Measurements from ENCODE around the gene SMURF1. TPM values are rescaled to one million over a fixed set of nuclear protein-coding genes. Genes with fewer than 3 reads are reported as not detected.
"Not testable (repeated sequence)": the region's sequence is repeated elsewhere in the genome, so short reads cannot be mapped to it uniquely, and the experiment has no call there.

The SMURF1 gene
- total RNA-seq, 8 experiments from 2014 or later, result 11.1 to 24.6 (median 17.2) TPM

DNA sequence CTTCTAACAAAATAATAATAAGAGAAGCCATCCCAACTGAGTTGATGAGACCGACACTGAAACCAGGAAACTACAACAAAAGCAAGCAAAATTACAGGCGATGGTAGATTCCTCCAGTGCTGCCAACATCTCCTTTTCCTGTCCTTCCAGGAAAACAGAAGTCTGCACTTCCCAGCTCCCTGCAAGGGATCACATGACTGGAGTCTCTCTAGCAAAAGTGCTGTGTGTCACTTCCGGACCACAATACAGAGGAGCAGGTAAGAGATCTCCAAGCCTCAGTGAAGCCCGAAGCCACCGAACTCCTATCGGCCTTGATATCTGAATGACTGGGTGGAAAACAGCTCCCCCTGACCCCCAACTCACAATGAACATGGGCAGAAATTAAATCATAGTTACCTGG, 63.2 kb downstream of the SMURF1 start:
- H3K4me1 ChIP-seq (replicated peaks in 1 of 2), result no peaks in the 10 kb centered on the region
- no peak for ATAC-seq (replicated peaks in 6 of 8)
- no peak overlapping the region for H3K4me3 ChIP-seq
- 80 to 100% (median 89%) methylated on average over 1 to 4 of the region's 6 CpGs; no CpG with 5 or more reads in 4 of the 10 experiments for WGBS, 10 experiments
- in situ Hi-C loops (cut with MboI; ENCODE audit: low pct_unique_long_range_greater_than_20kb in 2 of 9, low sequenced_read_pairs in 9 of 9, unreplicated experiment in 9 of 9), result no loop called here
- no peak overlapping the region for H3K27ac ChIP-seq

DNA sequence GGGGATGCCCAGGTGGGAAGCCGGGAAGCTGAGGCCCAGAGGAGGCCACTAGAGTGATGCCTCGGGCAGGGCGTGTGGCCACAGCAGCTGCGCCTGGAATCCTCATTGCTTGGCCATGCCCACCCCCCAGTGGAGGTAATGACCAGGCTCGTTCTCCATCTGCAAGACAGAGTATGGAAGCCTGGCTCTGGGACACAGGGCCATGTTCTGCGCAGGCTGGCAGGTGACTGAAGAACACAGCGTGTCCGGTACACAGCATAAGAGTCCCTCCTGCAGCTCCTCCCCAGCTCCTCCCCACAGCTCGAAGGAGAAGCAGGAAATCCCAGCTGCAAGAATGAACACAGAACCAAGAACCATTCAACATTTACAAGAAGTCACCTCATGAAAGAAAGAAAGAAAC, 64.8 kb downstream of the SMURF1 start:
- in situ Hi-C loops (cut with MboI; ENCODE audit: low pct_unique_long_range_greater_than_20kb in 2 of 9, low sequenced_read_pairs in 9 of 9, unreplicated experiment in 9 of 9), result no loop called here
- 0 to 100% (median 78%) methylated on average over 1 to 6 of the region's 9 CpGs; no CpG with 5 or more reads in 3 of the 10 experiments for WGBS, 10 experiments
- Histone ChIP-seq H3K4me3 (no peak overlapping the region), H3K27ac (no peak overlapping the region), H3K4me1 (replicated peaks in 1 of 2) (no peaks in the 10 kb centered on the region)
- peak in 4 of 8 experiments; percentile 19 to 60 (median 34) for ATAC-seq (replicated peaks in 6 of 8)

DNA sequence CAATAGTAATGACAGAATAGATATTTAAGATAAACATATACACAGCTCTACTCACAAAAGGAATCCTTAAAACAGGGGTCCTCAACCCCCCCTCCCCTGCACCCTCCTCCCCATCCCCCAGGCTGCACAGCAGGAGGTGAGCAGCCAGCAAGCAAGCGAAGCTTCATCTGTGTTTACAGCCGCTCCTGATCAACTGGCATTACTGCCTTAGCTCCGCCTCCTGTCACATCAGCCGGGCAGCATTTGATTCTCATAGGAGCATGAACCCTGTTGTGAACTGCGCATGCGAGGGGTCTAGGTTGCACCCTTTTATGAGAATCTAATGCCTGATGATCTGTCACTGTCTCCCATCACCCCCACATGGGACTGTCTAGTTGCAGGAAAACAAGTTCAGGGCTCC, 65.5 kb downstream of the SMURF1 start:
- in situ Hi-C loops (cut with MboI; ENCODE audit: low pct_unique_long_range_greater_than_20kb in 2 of 9, low sequenced_read_pairs in 9 of 9, unreplicated experiment in 9 of 9), result no loop called here
- H3K4me3 ChIP-seq, result no peak overlapping the region
- ATAC-seq (replicated peaks in 6 of 8), result no peak
- H3K27ac ChIP-seq, result no peak overlapping the region
- 80 to 93% (median 93%) methylated on average over 1 to 3 of the region's 6 CpGs; no CpG with 5 or more reads in 7 of the 10 experiments for WGBS, 10 experiments
- no peaks in the 10 kb centered on the region for H3K4me1 ChIP-seq (replicated peaks in 1 of 2)

DNA sequence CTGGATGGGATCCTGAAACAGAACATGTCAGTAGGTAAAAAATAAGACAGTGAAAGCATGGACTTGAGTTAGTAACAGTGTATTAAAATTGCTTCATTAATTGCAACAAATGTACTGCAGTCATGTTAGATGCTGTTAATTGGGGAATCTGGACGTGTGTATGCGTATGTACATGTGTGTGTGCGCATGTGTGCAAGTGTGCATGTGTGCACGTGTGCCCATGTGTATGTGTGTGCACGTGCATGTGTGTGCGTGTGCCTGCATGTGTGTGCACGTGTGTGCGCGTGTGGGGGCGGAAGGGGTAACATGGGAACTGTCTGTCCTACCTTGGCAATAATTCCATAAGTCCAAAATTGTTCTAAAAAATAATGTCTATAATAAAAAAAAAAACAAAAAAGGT, 67.3 kb downstream of the SMURF1 start:
- H3K4me1 ChIP-seq (replicated peaks in 1 of 2), result no peaks in the 10 kb centered on the region
- WGBS, 10 experiments, result 81 to 100% (median 94%) methylated on average over 2 to 10 of the region's 10 CpGs; no CpG with 5 or more reads in 1 of the 10 experiments
- no peak overlapping the region for H3K27ac ChIP-seq
- no peak overlapping the region for H3K4me3 ChIP-seq
- in situ Hi-C loops (cut with MboI; ENCODE audit: low pct_unique_long_range_greater_than_20kb in 2 of 9, low sequenced_read_pairs in 9 of 9, unreplicated experiment in 9 of 9), result no loop called here
- ATAC-seq (replicated peaks in 6 of 8), result no peak

DNA sequence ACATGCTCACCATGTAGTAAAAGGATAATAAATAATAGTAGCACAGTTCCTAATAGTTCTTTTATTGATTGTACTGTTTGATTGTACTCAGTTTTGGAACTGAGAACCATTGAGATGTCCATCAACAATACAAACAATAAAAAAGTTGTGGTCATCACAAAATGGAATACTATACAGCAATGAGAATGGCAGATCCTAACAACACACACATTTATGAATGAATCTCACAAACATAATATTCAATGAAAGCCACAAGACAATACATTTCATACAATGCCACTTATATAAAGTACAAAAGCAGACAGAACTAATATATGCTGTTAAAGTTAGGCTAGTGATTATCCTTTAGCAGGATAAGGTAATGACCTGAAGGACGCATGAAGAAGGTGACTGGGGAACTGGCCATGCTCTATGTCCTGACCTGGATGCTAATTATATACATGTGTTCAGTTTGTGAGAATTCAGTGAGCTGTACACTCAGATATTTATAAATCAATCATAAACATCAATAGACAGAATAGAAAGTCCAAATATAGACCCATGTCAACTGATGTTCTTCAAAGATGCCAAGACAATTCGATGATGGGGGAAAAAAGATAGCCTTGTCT, 70.0 kb downstream of the SMURF1 start:
- in situ Hi-C loops (cut with MboI; ENCODE audit: low pct_unique_long_range_greater_than_20kb in 2 of 9, low sequenced_read_pairs in 9 of 9, unreplicated experiment in 9 of 9), result no loop called here
- H3K27ac ChIP-seq, result no peak overlapping the region
- no peaks in the 10 kb centered on the region for H3K4me1 ChIP-seq (replicated peaks in 1 of 2)
- WGBS, 10 experiments, result 83 to 100% (median 100%) methylated on average over 1 to 2 of the region's 2 CpGs
- H3K4me3 ChIP-seq, result no peak overlapping the region
- no peak for ATAC-seq (replicated peaks in 6 of 8)

DNA sequence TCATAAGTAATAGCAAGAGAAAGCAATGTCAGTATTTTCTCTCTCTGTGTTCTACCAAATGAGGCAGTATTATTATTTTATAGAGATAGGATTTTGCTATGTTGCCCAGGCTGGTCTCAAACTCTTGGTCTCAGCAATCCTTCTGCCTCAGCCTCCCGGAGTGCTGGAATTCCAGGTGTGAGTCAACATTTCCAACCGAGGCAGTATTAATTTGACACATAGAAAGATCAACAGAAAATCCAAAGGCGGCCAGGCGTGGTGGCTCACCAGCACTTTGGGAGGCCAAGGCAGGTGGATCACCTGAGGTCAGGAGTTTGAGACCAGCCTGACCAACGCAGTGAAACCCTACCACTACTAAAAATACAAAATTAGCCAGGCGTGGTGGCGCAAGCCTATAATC, 71.8 kb downstream of the SMURF1 start:
- 72 to 100% (median 94%) methylated on average over 1 to 7 of the region's 7 CpGs; no CpG with 5 or more reads in 1 of the 10 experiments for WGBS, 10 experiments
- ATAC-seq (replicated peaks in 6 of 8), result no peak
- H3K27ac ChIP-seq, result no peak overlapping the region
- no peak overlapping the region for H3K4me3 ChIP-seq
- no peaks in the 10 kb centered on the region for H3K4me1 ChIP-seq (replicated peaks in 1 of 2)
- in situ Hi-C loops (cut with MboI; ENCODE audit: low pct_unique_long_range_greater_than_20kb in 2 of 9, low sequenced_read_pairs in 9 of 9, unreplicated experiment in 9 of 9), result no loop called here

DNA sequence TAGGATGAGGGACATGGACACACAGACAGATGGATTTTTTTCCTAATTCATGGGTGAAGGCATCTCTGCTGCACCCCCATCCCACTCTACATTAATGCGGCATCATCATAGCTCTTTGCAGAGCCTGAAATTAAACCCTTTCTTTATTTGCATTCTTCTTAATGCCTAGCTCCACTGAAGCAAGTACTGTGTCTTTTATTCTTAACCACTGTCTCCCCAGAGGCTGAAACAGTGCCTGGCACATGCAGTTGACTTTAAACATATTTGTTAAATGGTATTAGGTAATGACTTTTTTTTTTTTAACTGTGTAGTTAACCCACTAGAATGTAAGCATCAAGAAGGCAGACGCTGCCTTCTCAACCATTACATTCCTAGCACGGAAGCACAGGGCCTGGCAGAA, 73.5 kb downstream of the SMURF1 start:
- no peaks in the 10 kb centered on the region for H3K4me1 ChIP-seq (replicated peaks in 1 of 2)
- no peak overlapping the region for H3K27ac ChIP-seq
- H3K4me3 ChIP-seq, result no peak overlapping the region
- 63 to 100% (median 97%) methylated on average over 1 to 3 of the region's 3 CpGs; no CpG with 5 or more reads in 2 of the 10 experiments for WGBS, 10 experiments
- in situ Hi-C loops (cut with MboI; ENCODE audit: low pct_unique_long_range_greater_than_20kb in 2 of 9, low sequenced_read_pairs in 9 of 9, unreplicated experiment in 9 of 9), result no loop called here
- ATAC-seq (replicated peaks in 6 of 8), result no peak

DNA sequence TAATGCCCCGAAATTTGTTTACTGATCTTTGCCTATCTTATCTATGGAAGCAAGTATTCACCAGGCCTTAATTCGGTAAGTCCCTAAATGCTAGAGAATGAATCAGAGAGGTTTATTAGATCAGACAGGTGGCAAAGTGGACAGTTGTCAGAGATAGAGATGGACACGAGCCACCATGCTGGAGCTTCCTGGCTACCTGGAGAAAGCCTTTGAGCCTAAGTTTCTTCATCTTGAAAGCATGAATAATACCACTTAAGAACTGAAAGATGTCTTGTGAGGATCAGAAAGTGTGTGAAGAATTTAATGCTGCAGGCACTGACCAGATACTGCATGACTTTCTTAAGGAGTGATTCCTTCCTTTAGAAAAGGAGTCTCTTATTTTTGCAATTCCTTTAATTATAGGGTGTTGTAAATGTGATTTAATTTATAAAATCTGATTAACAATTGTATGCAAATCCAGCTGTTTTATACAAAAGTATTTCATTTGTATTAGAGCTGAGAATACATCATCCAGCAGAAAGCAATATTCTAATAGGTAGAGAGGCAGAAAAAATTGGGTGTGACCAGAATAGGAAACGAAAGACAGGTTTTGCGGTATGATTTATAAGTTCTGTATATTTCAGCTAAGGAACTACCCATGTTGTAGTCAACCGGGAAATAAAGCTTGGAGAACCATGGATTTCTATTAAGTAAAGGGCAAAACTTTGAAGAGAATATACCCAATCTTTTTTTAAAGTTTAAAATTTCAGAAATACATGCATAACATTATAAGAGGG, 82.7 kb downstream of the SMURF1 start:
- Histone ChIP-seq H3K4me3 (no peak overlapping the region), H3K27ac (no peak overlapping the region), H3K4me1 (replicated peaks in 1 of 2) (no peaks in the 10 kb centered on the region)
- in situ Hi-C loops (cut with MboI; ENCODE audit: low pct_unique_long_range_greater_than_20kb in 2 of 9, low sequenced_read_pairs in 9 of 9, unreplicated experiment in 9 of 9), result no loop called here
- WGBS, 10 experiments, result 61 to 96% (median 89%) methylated on average over 2 to 6 of the region's 6 CpGs
- ATAC-seq (replicated peaks in 6 of 8), result peak in 1 of 8 experiments; percentile 56

DNA sequence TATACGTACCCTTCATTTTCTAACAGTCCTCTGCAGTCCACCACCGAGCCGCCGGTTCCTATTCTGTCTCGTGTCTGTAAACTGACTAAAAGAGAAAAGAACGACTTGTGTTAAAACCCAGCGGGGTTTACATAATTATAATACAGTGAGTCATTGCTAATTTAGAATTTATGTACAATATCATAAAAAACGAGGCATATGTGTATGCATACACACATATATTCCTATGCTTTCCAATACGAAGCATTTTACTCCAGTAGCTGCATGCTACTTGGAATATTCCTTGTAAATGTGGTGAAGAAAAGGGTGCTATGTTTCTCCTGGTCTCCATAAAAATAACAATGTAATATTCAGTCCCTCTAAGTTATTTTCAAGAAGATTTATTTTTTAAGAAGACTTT, 89.1 kb downstream of the SMURF1 start:
- in situ Hi-C loops (cut with MboI; ENCODE audit: low pct_unique_long_range_greater_than_20kb in 2 of 9, low sequenced_read_pairs in 9 of 9, unreplicated experiment in 9 of 9), result no loop called here
- ATAC-seq (replicated peaks in 6 of 8), result peak in 2 of 8 experiments; percentile 15 to 98
- WGBS, 10 experiments, result 7 to 100% (median 83%) methylated on average over 2 to 9 of the region's 9 CpGs; no CpG with 5 or more reads in 1 of the 10 experiments
- H3K4me3 ChIP-seq, result no peak overlapping the region
- H3K27ac ChIP-seq, result no peak overlapping the region
- H3K4me1 ChIP-seq (replicated peaks in 1 of 2), result no peaks in the 10 kb centered on the region

DNA sequence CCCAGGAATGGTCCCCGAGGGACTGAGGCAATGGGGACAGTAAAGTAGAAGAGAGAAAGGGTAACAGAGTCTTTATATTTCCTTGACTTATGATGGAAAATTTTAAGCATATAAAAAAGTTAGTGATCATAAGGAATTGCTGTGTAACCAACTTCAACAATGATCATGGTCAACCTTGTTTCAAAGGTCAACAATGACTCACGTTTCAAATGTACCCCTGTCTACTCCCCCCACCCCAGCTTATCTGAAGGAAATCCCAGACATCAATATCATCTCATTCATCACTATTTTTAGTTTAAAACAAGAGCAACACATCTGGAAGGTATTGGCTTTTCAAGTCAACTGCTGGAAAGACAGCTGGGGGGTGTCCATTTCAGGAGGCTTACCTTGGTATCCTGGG, 92.9 kb downstream of the SMURF1 start:
- Histone ChIP-seq H3K27ac (no peak overlapping the region), H3K4me1 (replicated peaks in 1 of 2) (no peaks in the 10 kb centered on the region), H3K4me3 (no peak overlapping the region)
- 60 to 100% (median 96%) methylated on average over 1 to 2 of the region's 2 CpGs; no CpG with 5 or more reads in 3 of the 10 experiments for WGBS, 10 experiments
- ATAC-seq (replicated peaks in 6 of 8), result no peak
- in situ Hi-C loops (cut with MboI; ENCODE audit: low pct_unique_long_range_greater_than_20kb in 2 of 9, low sequenced_read_pairs in 9 of 9, unreplicated experiment in 9 of 9), result no loop called here

DNA sequence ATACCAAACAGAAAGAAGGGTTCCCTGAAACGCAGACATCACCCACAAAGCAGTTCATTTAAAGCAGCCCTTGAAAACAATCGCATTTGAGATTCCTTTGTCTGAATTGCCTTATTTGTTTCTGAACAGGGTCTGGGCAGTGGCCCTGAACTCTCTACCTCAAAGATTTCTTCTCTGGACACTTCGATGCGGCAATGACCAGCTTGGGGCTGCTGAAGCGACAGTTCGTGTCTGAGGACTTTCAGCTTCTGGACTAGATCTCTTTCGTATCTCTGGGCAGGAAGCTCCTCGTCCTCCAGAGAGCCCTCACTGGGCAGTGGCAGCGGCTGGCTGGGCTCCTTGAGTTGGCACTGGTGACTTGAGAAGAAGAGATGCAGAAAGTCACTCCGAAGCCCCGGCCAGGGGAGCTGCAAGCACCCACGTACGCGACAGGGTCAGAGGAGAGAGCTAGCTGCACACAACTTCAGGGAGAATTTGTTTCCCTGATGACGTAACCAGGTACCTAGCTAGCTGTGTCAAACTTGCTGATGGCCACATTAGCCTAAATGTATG, 96.3 kb downstream of the SMURF1 start:
- no peak for ATAC-seq (replicated peaks in 6 of 8)
- Histone ChIP-seq H3K4me1 (replicated peaks in 1 of 2) (no peaks in the 10 kb centered on the region), H3K4me3 (no peak overlapping the region), H3K27ac (no peak overlapping the region)
- in situ Hi-C loops (cut with MboI; ENCODE audit: low pct_unique_long_range_greater_than_20kb in 2 of 9, low sequenced_read_pairs in 9 of 9, unreplicated experiment in 9 of 9), result loop anchor here in 5 of 9 experiments (10.0 to 25.0 kb wide), 3 partner anchors 97 to 267 kb away; partner anchors contain the start of gene SMURF1 (in 1 of the 5)
- WGBS, 10 experiments, result 81 to 100% (median 97%) methylated on average over 2 to 13 of the region's 15 CpGs; no CpG with 5 or more reads in 2 of the 10 experiments

DNA sequence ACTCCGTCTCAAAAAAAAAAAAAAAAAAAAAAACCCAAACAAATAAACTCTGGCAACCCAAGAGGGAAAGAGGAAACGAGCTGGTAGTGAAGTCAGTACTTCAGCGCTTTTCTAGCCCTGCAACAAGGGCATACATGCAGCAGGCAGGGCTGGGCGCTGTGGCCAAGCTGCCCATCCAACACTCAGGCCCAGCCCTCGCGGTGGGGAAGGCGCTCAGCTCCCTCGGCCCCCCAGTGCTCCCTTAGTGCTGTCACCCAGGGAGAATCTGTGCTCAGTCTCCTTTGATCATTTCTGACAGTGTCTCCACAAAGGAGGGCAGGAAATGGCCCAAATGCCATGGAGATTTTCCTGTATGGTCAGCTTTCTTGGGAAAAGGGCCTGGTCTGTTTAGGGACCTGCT, 97.2 kb downstream of the SMURF1 start:
- H3K4me3 ChIP-seq, result no peak overlapping the region
- 77 to 100% (median 91%) methylated on average over 1 to 7 of the region's 8 CpGs; no CpG with 5 or more reads in 2 of the 10 experiments for WGBS, 10 experiments
- in situ Hi-C loops (cut with MboI; ENCODE audit: low pct_unique_long_range_greater_than_20kb in 2 of 9, low sequenced_read_pairs in 9 of 9, unreplicated experiment in 9 of 9), result loop anchor here in 5 of 9 experiments (10.0 to 25.0 kb wide), 3 partner anchors 98 to 268 kb away; partner anchors contain the start of gene SMURF1 (in 1 of the 5)
- H3K27ac ChIP-seq, result no peak overlapping the region
- no peaks in the 10 kb centered on the region for H3K4me1 ChIP-seq (replicated peaks in 1 of 2)
- ATAC-seq (replicated peaks in 6 of 8), result no peak

DNA sequence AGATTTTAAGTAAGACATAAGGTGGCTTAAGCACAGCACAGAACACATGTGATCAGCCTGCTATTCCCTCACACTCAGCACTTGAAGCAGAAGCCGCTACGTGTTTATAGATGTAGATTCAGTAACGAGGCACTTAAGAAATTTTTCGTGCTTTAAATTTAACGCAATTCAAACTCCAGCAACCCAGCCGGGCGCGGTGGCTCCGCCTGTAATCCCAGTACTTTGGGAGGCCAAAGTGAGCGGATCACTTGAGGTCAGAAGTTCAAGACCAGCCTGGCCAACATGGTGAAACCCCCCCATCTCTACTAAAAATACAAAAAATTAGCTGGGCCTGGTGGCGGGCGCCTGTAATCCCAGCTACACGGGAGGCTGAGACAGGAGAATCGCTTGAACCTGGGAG, 97.6 kb downstream of the SMURF1 start:
- H3K4me1 ChIP-seq (replicated peaks in 1 of 2); H3K4me3 ChIP-seq; H3K27ac ChIP-seq: not testable (repeated sequence)
- 60 to 100% (median 98%) methylated on average over 1 to 8 of the region's 14 CpGs; no CpG with 5 or more reads in 1 of the 10 experiments for WGBS, 10 experiments
- in situ Hi-C loops (cut with MboI; ENCODE audit: low pct_unique_long_range_greater_than_20kb in 2 of 9, low sequenced_read_pairs in 9 of 9, unreplicated experiment in 9 of 9), result loop anchor here in 5 of 9 experiments (10.0 to 25.0 kb wide), 3 partner anchors 99 to 269 kb away; partner anchors contain the start of gene SMURF1 (in 1 of the 5)
- ATAC-seq (replicated peaks in 6 of 8), result peak in 1 of 8 experiments; percentile 17

Measured in motor neuron (in vitro differentiated cells).